Measurements from ENCODE around the gene CDK5RAP3. TPM values are rescaled to one million over a fixed set of nuclear protein-coding genes. Genes with fewer than 3 reads are reported as not detected.

The CDK5RAP3 gene
- total and polyA plus RNA-seq, 2 donors (not counting 3 experiments of a cell fraction or from before 2014, with no cell fraction given) = 109 to 139 TPM

- peaks cover 22% of the 10 kb centered on the region for H3K4me1 ChIP-seq (ENCODE audit: control insufficient read depth, extremely low read depth, insufficient read depth, low read length)
- no peak overlapping the region for H3K9ac ChIP-seq (replicated peaks; ENCODE audit: extremely low read depth, insufficient read depth, low read length)
- H2AFZ ChIP-seq (ENCODE audit: low read depth, low read length) = no peak overlapping the region
- H4K20me1 ChIP-seq (replicated peaks; ENCODE audit: control insufficient read depth, extremely low read depth, insufficient read depth, low read length) = no peaks in the 10 kb centered on the region
- no peak overlapping the region for H3K27ac ChIP-seq (ENCODE audit: insufficient read depth, low read depth, low read length)
- H3K4me3 ChIP-seq (replicated peaks in 1 of 3; ENCODE audit: insufficient read depth in 1 of 3, low read depth in 1 of 3, low read length in 3 of 3) = no peak overlapping the region
- DNase-seq (ENCODE audit: low read depth, low spot score) (peak; percentile 21), FAIRE-seq (peak; percentile 62)
- H3K79me2 ChIP-seq (ENCODE audit: control insufficient read depth, insufficient read depth, low read length) = no peaks in the 10 kb centered on the region
- H3K36me3 ChIP-seq (ENCODE audit: control insufficient read depth in 2 of 2, extremely low read depth in 1 of 2, insufficient read depth in 2 of 2, low read length in 2 of 2) = no peaks in the 10 kb centered on the region
- H3K9me1 ChIP-seq (replicated peaks; ENCODE audit: control insufficient read depth, extremely low read depth, insufficient read depth, low read length) = no peaks in the 10 kb centered on the region
- H3K27me3 ChIP-seq (ENCODE audit: control insufficient read depth in 2 of 2, insufficient read depth in 2 of 2, low read length in 2 of 2) = no peaks in the 10 kb centered on the region
- BruUV-seq (replicated peaks) = no TSS peak
- ChIA-PET CTCF (interaction anchor here (0.6 to 2.7 kb wide), 6 partner anchors 12 to 80 kb away, joined by 3 to 17 read pairs (median 8); no protein-coding TSS in a partner anchor), POLR2A (no interaction called here)
- TF ChIP-seq FOS (IDR thresholded peaks at IDR 0.05; ENCODE audit: borderline replicate concordance, insufficient read depth, low read length) (peak; percentile 33), MAX (IDR thresholded peaks at IDR 0.05; ENCODE audit: insufficient read depth, insufficient read length) (no peak)
- no peak overlapping the region for H3K4me2 ChIP-seq (ENCODE audit: insufficient read depth, low read length)
- intact Hi-C loops (cut with micrococcal nuclease) (no loop called here), dilution Hi-C loops (cut with MboI; ENCODE audit: extremely low pct_ligation_motif_present, low sequenced_read_pairs) (no loop called here)
- no peaks in the 10 kb centered on the region for H3K9me3 ChIP-seq (replicated peaks; ENCODE audit: control insufficient read depth, insufficient read depth, low read length)
Measured at GRCh38 chr17:47999582-47999981, 28.7 kb downstream of the CDK5RAP3 start.

- POLR2A ChIA-PET = interaction anchor here (0.6 to 0.7 kb wide), 2 partner anchors 15 to 46 kb away, joined by 3 to 4 read pairs; no protein-coding TSS in a partner anchor
- no peak for FAIRE-seq
Measured at GRCh38 chr17:48001197-48001596, 30.3 kb downstream of the CDK5RAP3 start.

More at GRCh38 chr17:48001197-48001596, 30.3 kb downstream of the CDK5RAP3 start:
- DNase-seq (ENCODE audit: low read depth, low spot score) = no peak
- dilution Hi-C loops (cut with MboI; ENCODE audit: extremely low pct_ligation_motif_present, low sequenced_read_pairs) = no loop called here
- intact Hi-C loops (cut with micrococcal nuclease) = no loop called here
- Histone ChIP-seq H3K9me1 (replicated peaks; ENCODE audit: control insufficient read depth, extremely low read depth, insufficient read depth, low read length) (no peaks in the 10 kb centered on the region), H4K20me1 (replicated peaks; ENCODE audit: control insufficient read depth, extremely low read depth, insufficient read depth, low read length) (no peaks in the 10 kb centered on the region), H3K4me2 (ENCODE audit: insufficient read depth, low read length) (no peak overlapping the region), H3K9ac (replicated peaks; ENCODE audit: extremely low read depth, insufficient read depth, low read length) (no peak overlapping the region), H3K27me3 (ENCODE audit: control insufficient read depth in 2 of 2, insufficient read depth in 2 of 2, low read length in 2 of 2) (no peaks in the 10 kb centered on the region), H3K79me2 (ENCODE audit: control insufficient read depth, insufficient read depth, low read length) (no peaks in the 10 kb centered on the region), H3K9me3 (replicated peaks; ENCODE audit: control insufficient read depth, insufficient read depth, low read length) (no peaks in the 10 kb centered on the region), H3K27ac (ENCODE audit: insufficient read depth, low read depth, low read length) (no peak overlapping the region), H2AFZ (ENCODE audit: low read depth, low read length) (no peak overlapping the region), H3K4me1 (ENCODE audit: control insufficient read depth, extremely low read depth, insufficient read depth, low read length) (peaks cover 30% of the 10 kb centered on the region), H3K36me3 (ENCODE audit: control insufficient read depth in 2 of 2, extremely low read depth in 1 of 2, insufficient read depth in 2 of 2, low read length in 2 of 2) (no peaks in the 10 kb centered on the region), H3K4me3 (replicated peaks in 1 of 3; ENCODE audit: insufficient read depth in 1 of 3, low read depth in 1 of 3, low read length in 3 of 3) (no peak overlapping the region)
- CTCF ChIA-PET = interaction anchor here (1.2 to 2.7 kb wide), 2 partner anchors 16 to 22 kb away, joined by 3 to 11 read pairs; no protein-coding TSS in a partner anchor
- TF ChIP-seq MAX (IDR thresholded peaks at IDR 0.05; ENCODE audit: insufficient read depth, insufficient read length) (no peak), MYC (IDR thresholded peaks at IDR 0.05; ENCODE audit: low read depth, low read length) (no peak), CTCF (IDR thresholded peaks at IDR 0.05; ENCODE audit: extremely low read depth in 1 of 2, insufficient read depth in 1 of 2, low read depth in 1 of 2, low read length in 2 of 2) (no peak), POLR2A (IDR thresholded peaks at IDR 0.05; ENCODE audit: low read depth, low read length) (no peak), EZH2 (IDR thresholded peaks at IDR 0.05; ENCODE audit: borderline replicate concordance, low read depth, low read length, severe bottlenecking) (no peak), GATA2 (IDR thresholded peaks at IDR 0.05; ENCODE audit: insufficient read depth, insufficient read length, low read depth, low read length) (no peak), FOS (IDR thresholded peaks at IDR 0.05; ENCODE audit: borderline replicate concordance, insufficient read depth, low read length) (no peak), POLR2AphosphoS5 (IDR thresholded peaks at IDR 0.05; ENCODE audit: insufficient read depth, low read depth, low read length) (no peak), JUN (IDR thresholded peaks at IDR 0.05; ENCODE audit: borderline replicate concordance, insufficient read depth, insufficient read length, low read depth) (no peak)
- no TSS peak for BruUV-seq (replicated peaks)
